ENCODE results near the gene MEGF11.
A peak's percentile ranks its signal among the peaks of the same experiment; 100 is the strongest.

MEGF11 gene

GRCh38 chr15:65958835-65959234 lies 294.7 kb downstream of the MEGF11 start:
- no peak for DNase-seq (ENCODE audit: low read depth)
- no peak overlapping the region for H3K4me3 ChIP-seq (ENCODE audit: control insufficient read depth, low read depth, low read length)
- TF ChIP-seq CTCF (conservative IDR thresholded peaks at IDR 0.05; ENCODE audit: control insufficient read depth, insufficient read depth, low read depth, low read length): no peak

GRCh38 chr15:65957451-65957850 lies 296.1 kb downstream of the MEGF11 start:
- TF ChIP-seq CTCF (conservative IDR thresholded peaks at IDR 0.05; ENCODE audit: control insufficient read depth, insufficient read depth, low read depth, low read length): no peak
- H3K4me3 ChIP-seq (ENCODE audit: control insufficient read depth, low read depth, low read length): no peak overlapping the region
- DNase-seq (ENCODE audit: low read depth): no peak

GRCh38 chr15:65956899-65957298 lies 296.7 kb downstream of the MEGF11 start:
- TF ChIP-seq CTCF (conservative IDR thresholded peaks at IDR 0.05; ENCODE audit: control insufficient read depth, insufficient read depth, low read depth, low read length): no peak
- H3K4me3 ChIP-seq (ENCODE audit: control insufficient read depth, low read depth, low read length): no peak overlapping the region
- DNase-seq (ENCODE audit: low read depth): no peak

- TF ChIP-seq CTCF (conservative IDR thresholded peaks at IDR 0.05; ENCODE audit: control insufficient read depth, insufficient read depth, low read depth, low read length): no peak
These were observed 297.2 kb downstream of the MEGF11 start for GRCh38 chr15:65956307-65956706.

GRCh38 chr15:65954289-65954741 lies 299.2 kb downstream of the MEGF11 start:
- H3K4me3 ChIP-seq (ENCODE audit: control insufficient read depth, low read depth, low read length): no peak overlapping the region
- DNase-seq (ENCODE audit: low read depth): peak; percentile 45
- TF ChIP-seq CTCF (conservative IDR thresholded peaks at IDR 0.05; ENCODE audit: control insufficient read depth, insufficient read depth, low read depth, low read length): no peak

More at GRCh38 chr15:65956307-65956706, 297.2 kb downstream of the MEGF11 start:
- DNase-seq (ENCODE audit: low read depth): no peak
- no peak overlapping the region for H3K4me3 ChIP-seq (ENCODE audit: control insufficient read depth, low read depth, low read length)

GRCh38 chr15:65953622-65954021 lies 299.9 kb downstream of the MEGF11 start:
- no peak overlapping the region for H3K4me3 ChIP-seq (ENCODE audit: control insufficient read depth, low read depth, low read length)
- DNase-seq (ENCODE audit: low read depth): no peak
- TF ChIP-seq CTCF (conservative IDR thresholded peaks at IDR 0.05; ENCODE audit: control insufficient read depth, insufficient read depth, low read depth, low read length): no peak

All from fibroblast of mammary gland (primary cell).